NCI-H2196 (cell line): ENCODE data around the gene PCOLCE2.
"Not testable (repeated sequence)": the region's sequence is repeated elsewhere in the genome, so short reads cannot be mapped to it uniquely, and the experiment has no call there.

Source experiments
- DNase-seq: peaks from one replicate; lab custom pipeline; 2025; ENCODE audit not compliant: unreplicated experiment; lab: John Stamatoyannopoulos, UW

The PCOLCE2 gene

GRCh38 chr3:142902356-142902755 is 13.5 kb upstream of the PCOLCE2 start:
- no peak for DNase-seq

- no peak for DNase-seq
Observed at GRCh38 chr3:142898346-142899213, 9.7 kb upstream of the PCOLCE2 start.

DNA sequence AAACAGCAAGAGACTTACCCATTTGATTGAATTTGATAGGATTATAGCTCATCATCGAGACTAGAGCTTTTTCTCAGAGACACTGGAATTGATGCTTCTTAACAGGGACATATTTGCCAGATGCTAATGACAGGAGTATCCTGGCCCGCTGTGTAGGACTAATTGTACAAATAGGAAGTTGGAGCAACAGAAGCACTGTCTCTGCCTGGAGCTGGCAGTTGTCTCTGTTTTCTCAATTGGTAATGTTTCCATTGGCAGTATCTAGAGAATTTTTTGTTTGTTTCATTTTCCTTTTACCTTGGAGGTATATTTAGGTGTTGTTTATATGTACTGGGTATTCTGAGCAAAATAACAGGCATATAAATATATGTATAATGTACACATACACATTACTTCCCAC is 8.9 kb upstream of the PCOLCE2 start:
- no peak for DNase-seq

GRCh38 chr3:142896996-142897395 is 8.1 kb upstream of the PCOLCE2 start:
- no peak for DNase-seq

DNA sequence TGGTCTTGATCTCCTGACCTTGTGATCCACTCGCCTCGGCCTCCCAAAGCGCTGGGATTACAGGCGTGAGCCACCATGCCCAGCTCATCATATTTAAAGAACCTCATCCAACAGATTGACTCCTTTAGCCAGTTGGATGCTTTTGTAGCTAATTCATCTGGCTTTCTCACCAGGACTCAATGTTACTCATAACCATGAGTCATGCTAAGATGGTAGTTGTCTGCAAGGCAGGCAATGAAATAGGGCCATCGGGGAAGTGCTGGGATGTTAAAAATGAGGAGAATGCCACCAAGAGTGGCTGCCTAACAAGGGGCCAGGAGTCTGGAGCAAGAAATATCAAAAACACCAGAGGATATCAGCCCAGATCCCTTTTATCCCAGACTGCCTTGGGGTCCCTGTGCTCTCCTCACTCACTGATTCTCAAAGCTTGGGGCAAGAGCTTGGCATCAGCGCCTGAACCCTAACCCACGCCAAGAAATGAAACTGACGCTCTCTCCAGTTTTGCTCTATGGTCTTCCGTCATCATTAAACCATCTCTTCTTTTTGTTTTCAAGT is 7.4 kb upstream of the PCOLCE2 start:
- DNase-seq = no peak

DNA sequence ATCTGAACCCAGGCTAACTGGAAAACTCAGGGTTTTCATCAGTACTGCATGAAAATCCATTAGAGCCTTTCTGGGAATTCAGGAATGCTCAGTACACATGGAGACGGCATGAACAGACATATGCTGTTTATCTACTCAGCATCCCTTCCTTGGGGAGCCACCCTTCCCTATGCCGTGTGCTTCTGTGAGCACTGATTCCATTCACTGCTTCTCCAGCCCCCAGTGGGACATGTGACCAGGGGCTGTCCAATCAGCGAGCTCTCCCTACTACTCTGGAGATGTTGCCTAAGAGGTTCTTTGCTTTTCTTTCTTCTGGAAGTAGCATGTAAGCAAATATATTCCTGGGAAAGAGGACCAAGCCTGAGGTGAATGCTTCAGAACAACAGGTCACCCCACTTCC is 5.6 kb upstream of the PCOLCE2 start:
- no peak for DNase-seq

DNA sequence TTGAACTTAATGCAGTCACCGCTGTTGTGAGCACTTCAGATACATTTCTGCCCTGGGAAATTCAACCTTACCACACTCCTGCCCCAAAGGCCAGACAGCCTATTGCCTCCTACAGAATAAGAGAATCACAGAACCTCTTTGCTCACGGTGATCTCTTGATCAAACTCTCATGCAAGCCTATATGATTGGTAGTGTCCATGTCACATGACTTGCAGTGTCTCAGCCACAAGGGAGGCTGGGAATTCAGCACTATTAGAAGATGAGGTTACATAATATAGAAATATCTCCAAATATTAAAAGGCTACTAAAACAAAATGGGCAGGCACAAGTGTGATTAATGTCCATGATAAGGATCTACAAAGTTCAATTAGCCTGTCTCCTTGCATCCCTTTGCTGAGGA is 3.8 kb upstream of the PCOLCE2 start:
- DNase-seq = no peak

DNA sequence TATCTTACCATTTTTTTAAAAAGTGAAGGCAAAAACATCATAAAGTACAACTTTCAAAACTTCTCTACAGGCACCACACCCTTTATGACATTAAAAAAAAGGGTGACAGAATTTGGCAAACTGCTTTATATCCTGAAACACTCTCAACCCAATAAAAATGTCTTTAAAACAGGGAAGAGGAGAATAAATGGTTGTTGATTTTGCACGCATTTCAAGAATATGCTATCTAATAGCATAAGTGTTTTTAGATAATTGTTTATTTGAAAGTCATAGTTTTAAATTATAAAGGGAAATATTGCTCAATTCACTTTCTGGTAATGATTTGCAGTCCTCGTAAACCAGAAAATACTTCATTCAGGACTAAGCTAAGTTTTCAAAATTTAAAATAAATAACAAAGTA is 1.7 kb upstream of the PCOLCE2 start:
- no peak for DNase-seq

- DNase-seq = no peak
Observed at GRCh38 chr3:142889212-142890014, 530 bp upstream of the PCOLCE2 start.

GRCh38 chr3:142888099-142888480 is 793 bp downstream of the PCOLCE2 start:
- DNase-seq = peak; percentile 36

DNA sequence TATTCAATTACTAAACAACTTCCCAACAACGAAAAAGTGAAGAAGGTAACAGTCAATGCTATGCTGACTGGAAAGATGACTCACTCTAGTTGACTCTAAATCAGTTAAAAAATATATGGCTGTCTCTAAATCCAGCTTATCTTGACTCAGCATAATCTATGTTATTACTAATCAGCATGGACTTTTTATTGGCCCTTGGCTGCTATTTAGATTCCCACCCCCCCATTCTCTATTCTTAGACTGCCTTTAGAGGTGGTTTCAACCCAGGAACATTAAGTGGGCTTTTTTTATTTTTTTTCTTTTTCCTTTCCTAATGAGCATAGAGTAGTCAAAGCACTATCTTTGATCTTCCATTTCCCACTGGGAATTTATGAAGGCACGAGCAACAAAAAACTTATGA is 1.9 kb downstream of the PCOLCE2 start:
- DNase-seq = no peak

GRCh38 chr3:142886021-142886420 is 2.9 kb downstream of the PCOLCE2 start:
- DNase-seq = no peak

- no peak for DNase-seq
Observed at GRCh38 chr3:142884531-142884930, 4.4 kb downstream of the PCOLCE2 start.

DNA sequence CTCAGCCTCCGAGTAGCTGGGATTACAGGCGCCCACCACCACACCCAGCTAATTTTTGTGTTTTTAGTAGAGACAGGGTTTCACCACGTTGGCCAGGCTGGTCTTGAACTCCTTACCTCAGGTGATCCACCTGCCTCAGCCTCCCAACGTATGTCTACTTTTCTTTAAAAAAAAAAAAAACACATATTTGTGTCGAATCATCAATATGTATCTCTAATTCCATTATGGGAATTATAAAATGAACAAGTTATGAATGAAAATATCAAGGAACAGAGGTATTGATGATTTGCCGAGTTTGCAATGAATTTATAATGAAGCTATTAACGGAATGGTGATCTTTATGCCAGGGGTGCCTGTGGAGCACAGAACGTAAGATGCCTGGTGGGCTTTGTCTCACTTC is 5.3 kb downstream of the PCOLCE2 start:
- DNase-seq = not testable (repeated sequence)

DNA sequence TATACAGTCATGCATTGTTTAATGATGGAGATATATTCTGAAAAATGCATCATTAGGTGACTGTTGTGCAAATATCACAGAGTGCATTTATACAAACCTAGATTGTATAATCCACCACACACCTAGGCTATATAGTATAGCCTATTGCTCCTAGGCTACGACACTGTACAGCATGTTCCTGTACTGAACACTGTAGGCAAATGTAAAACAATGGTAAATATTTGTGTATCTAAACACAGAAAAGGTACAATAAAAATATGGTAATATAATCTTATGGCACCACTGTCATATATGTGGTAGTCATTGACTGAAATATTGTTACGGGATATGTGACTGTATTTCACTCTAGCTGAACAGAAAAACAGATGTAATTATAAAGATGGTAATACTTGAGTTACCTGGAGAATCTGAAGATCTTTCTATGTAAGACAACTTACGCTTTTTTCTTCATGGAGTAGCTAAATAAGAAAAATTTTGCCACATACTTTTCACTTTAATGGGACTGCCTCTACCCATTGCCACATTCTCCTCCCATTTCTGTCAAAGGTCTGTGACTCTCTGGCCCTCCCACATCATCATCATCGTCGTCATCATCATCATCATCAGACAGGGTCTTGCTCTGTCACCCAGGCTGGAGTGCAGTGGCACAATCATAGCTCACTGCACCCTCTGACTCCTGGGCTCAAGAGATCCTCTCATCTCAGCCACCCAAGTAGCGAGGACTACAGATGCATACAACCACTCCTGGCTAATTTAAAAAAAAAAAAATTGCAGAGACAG is 7.2 kb downstream of the PCOLCE2 start:
- DNase-seq = no peak

GRCh38 chr3:142878649-142879300 is 10.1 kb downstream of the PCOLCE2 start:
- DNase-seq = no peak

- no peak for DNase-seq
Observed at GRCh38 chr3:142876417-142876816, 12.5 kb downstream of the PCOLCE2 start.

GRCh38 chr3:142875583-142876207 is 13.2 kb downstream of the PCOLCE2 start:
- DNase-seq = no peak

DNA sequence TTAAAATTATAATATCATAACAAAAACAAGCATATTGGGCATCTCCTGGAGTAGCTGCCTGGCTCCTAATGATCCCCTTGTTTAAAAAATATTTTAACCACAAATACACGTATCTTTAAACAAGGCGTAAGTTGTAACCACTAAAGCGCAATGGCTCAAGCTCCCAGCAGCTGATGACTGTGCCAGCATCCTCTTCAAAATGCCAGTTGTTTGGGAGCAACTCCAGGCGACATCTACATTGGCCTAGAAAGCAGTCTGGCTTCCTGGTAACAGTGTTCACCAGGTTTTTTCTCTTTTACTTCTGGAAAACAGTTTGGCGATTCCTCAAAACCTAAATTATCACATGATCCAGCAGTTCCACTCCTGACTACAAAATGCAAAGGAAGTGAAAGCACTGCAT is 13.8 kb downstream of the PCOLCE2 start:
- DNase-seq = no peak

DNA sequence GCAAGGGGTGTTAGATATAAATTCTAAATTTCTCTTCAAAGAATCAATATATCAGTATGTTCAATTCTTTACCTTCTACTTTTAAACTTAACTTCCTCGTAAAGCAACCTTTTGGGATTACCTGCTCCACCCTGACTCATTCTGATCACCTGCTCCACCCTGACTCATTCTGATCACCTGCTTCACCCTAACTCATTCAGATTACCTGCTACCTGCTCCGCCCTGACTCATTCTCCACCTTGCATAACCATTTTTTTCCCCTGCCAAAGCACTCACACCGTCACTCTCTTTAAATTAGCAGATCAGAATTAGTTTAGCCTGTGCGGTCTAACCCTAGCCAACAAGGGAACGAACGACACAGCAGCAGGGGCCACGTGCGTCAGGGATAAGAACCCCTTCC is 20.5 kb downstream of the PCOLCE2 start:
- not testable (repeated sequence) for DNase-seq
